Left ventricle myocardium inferior (tissue), 1 donor: ENCODE data around the gene BOD1. TPM values are rescaled to one million over a fixed set of nuclear protein-coding genes. Genes with fewer than 3 reads are reported as not detected.

Source experiments
- DNase-seq: peaks from one replicate; pipeline ENCODE4 v3.0.0-alpha.2; 2020
- H3K27ac ChIP-seq: fragments of 200-600 bp; replicated peaks from 2 replicates; pipeline ENCODE4 v1.8.0; 2021
- H3K27me3 ChIP-seq: fragments of 200-600 bp; 2 replicates; pipeline ENCODE4 v1.8.0; 2021; ENCODE audit warnings: low read depth
- H3K36me3 ChIP-seq: fragments of 200-600 bp; 2 replicates; pipeline ENCODE4 v1.8.0; 2021
- H3K4me1 ChIP-seq: fragments of 200-600 bp; 2 replicates; pipeline ENCODE4 v1.8.0; 2021
- H3K4me3 ChIP-seq: fragments of 200-600 bp; 2 replicates; pipeline ENCODE4 v1.8.0; 2021; ENCODE audit warnings: mild to moderate bottlenecking, moderate library complexity
- H3K9me3 ChIP-seq: fragments of 200-600 bp; replicated peaks from 2 replicates; pipeline ENCODE4 v1.8.0; 2021
- intact Hi-C: fragments of 100-400 bp; cut with micrococcal nuclease; formaldehyde crosslinking; loops from one replicate; pipeline ENCODE4 v1.11.0; 2022
- total RNA-seq: library from RNA; stranded (reverse); fragmentation: NEBNext Ultra II Directional; extraction: Animal tissue kit (Norgen Biotek cat#: 25700); gene quantifications from one replicate; pipeline ENCODE4 v1.2.1, GENCODE V29; 2021
- TF ChIP-seq, protein P1 (sequence below): fragments of 200-600 bp; IDR thresholded peaks from 2 replicates; pipeline ENCODE4 v1.8.0; 2021; ENCODE audit warnings: antibody characterized with exemption, mild to moderate bottlenecking, borderline replicate concordance
- donor health status: DM: no; HTN: yes; CAD: no; lungs with severe emphysema.

Gene BOD1
- total RNA-seq, 1 donor from 2014 or later: 48.7 TPM

DNA sequence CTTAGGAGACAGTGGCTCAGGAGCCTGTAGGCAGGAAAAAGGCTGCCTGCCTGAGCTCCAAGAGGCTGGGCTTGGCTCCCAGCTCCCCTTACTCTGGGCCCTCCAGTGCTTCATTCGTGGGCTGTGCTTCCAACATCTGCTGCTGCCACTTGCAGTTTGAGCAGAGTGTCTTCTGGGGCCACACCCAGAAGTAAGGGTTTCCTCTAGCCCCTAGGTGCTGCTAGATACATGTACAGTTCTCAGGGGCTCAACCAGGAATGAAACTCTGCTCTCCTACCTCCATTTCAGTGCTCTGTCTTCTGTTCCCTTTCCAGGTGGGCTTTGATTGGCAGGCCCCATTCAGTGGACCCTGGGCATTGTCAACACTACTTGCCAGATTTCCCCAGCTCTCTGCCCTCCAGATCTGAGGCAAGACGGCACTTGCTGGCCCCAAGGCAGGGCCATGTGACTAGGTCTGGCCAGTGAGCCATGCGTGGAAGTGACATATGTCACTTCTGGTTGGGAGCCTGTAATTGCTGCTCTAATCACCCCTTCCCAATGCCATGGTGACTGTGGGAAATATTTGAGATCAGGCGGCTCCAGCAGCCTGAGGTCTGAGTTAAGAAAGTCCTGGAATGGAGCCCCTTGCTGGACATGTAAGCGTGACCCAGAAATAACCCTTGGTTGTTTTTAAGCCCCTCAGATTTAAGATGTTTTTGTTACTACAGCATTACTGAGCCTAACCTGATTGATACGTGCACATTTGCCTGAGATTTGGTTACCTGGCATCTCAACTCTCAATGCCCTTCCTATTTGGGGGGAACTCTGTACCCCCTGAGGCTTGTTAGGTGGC is 9.4 kb upstream of the BOD1 start:
- TF ChIP-seq, protein P1, sequence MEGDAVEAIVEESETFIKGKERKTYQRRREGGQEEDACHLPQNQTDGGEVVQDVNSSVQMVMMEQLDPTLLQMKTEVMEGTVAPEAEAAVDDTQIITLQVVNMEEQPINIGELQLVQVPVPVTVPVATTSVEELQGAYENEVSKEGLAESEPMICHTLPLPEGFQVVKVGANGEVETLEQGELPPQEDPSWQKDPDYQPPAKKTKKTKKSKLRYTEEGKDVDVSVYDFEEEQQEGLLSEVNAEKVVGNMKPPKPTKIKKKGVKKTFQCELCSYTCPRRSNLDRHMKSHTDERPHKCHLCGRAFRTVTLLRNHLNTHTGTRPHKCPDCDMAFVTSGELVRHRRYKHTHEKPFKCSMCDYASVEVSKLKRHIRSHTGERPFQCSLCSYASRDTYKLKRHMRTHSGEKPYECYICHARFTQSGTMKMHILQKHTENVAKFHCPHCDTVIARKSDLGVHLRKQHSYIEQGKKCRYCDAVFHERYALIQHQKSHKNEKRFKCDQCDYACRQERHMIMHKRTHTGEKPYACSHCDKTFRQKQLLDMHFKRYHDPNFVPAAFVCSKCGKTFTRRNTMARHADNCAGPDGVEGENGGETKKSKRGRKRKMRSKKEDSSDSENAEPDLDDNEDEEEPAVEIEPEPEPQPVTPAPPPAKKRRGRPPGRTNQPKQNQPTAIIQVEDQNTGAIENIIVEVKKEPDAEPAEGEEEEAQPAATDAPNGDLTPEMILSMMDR: peak; percentile 38
- peak overlapping the region; percentile 39 for H3K27ac ChIP-seq
- H3K4me3 ChIP-seq: no peak overlapping the region
- H3K9me3 ChIP-seq: no peaks in the 10 kb centered on the region
- H3K27me3 ChIP-seq: no peaks in the 10 kb centered on the region
- DNase-seq: no peak
- intact Hi-C loops: no loop called here
- no peaks in the 10 kb centered on the region for H3K36me3 ChIP-seq
- peaks cover 16% of the 10 kb centered on the region for H3K4me1 ChIP-seq

DNA sequence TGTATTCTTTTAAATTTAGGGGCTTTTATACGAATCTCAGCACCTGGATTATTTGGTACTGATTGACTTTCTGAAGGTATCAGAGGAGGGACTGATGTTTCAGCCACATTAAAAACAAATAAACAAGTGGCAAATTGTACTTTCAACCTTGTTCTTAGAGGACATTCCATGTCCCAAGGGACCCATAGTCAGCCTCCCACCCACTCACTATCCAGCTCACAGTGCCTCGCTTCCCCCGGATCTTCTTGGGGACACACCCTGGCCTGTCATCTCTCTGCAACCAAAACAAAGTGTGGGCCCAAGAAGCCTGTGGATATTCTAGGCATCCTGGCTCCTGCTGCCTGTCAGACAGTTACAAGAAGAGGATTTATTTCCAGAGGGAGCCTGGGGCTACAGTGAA is 8.8 kb upstream of the BOD1 start:
- H3K36me3 ChIP-seq: no peaks in the 10 kb centered on the region
- intact Hi-C loops: no loop called here

DNA sequence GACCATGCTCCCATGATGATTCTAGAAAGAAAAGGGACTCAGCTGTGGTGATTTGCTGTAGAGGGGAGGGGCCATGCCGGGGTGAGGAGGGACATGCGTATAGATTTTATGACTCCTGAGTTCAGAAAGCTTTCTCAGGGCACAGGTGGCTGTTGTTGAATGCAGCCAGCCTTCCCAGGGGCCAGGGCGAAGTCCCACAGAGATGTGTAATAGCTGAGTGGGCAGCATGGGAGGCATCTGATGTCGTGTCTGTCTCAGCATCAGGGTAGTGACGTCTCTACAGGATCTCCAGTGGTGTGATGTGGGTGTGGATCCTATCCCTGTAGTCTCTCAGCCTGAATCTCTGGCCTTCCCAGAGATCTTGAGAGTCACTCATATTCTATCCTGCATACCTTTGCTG is 7.8 kb upstream of the BOD1 start:
- no peak for DNase-seq
- intact Hi-C loops: no loop called here
- Histone ChIP-seq H3K4me3 (no peak overlapping the region), H3K4me1 (peaks cover 16% of the 10 kb centered on the region), H3K9me3 (no peaks in the 10 kb centered on the region), H3K27me3 (no peaks in the 10 kb centered on the region), H3K36me3 (no peaks in the 10 kb centered on the region), H3K27ac (no peak overlapping the region)
- TF ChIP-seq, protein P1: no peak

More for the DNA sequence above, 8.8 kb upstream of the BOD1 start:
- TF ChIP-seq, protein P1: no peak
- Histone ChIP-seq H3K27ac (peak overlapping the region; percentile 39), H3K4me3 (no peak overlapping the region), H3K9me3 (no peaks in the 10 kb centered on the region), H3K27me3 (no peaks in the 10 kb centered on the region), H3K4me1 (peaks cover 16% of the 10 kb centered on the region)
- DNase-seq: no peak

DNA sequence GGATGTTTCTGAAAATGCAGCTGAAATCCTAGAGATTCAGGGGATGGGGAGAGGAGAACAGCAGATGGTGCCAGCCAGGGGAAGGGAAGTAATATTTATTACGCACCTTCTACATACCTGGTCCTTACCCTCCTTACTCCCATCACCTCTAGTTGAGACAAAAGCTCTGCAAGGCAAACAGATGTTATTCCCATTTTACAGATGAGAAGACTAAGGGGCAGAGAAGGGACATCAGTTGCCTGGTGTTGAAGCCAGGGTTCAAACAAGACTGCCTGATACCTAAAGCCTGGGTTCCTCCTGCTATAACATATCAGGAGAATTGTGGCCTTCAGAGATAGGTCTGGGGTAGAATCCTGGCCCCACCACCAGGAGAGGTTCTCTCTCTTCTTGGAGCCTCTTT is 7.3 kb upstream of the BOD1 start:
- TF ChIP-seq, protein P1: no peak
- Histone ChIP-seq H3K4me1 (peaks cover 16% of the 10 kb centered on the region), H3K27ac (no peak overlapping the region), H3K4me3 (no peak overlapping the region), H3K36me3 (no peaks in the 10 kb centered on the region), H3K9me3 (no peaks in the 10 kb centered on the region), H3K27me3 (no peaks in the 10 kb centered on the region)
- DNase-seq: no peak
- intact Hi-C loops: no loop called here

DNA sequence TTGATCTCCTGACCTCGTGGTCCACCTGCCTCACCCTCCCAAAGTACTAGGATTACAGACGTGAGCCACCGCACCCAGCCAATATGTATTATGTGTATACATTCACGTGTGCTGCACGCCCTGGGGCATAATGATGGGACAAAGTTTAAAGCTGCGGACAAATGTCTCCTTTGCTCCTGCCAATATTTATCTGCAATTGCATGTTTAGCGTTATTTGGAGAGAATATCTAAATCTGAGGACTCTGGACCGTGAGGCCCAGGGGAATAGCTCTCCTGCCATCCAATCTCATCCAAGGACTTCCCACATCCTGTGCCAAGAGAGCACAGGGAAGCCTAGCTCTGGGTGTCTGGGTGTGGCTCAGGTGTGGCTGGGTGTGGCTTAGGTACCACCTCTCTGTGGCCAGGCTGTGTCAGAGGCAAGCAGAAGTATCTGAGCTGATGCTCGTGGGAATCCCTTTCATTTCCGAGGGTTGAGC is 6.9 kb upstream of the BOD1 start:
- Histone ChIP-seq H3K27me3 (no peaks in the 10 kb centered on the region), H3K36me3 (no peaks in the 10 kb centered on the region), H3K4me1 (peaks cover 16% of the 10 kb centered on the region), H3K9me3 (no peaks in the 10 kb centered on the region), H3K4me3 (no peak overlapping the region), H3K27ac (no peak overlapping the region)
- DNase-seq: no peak
- TF ChIP-seq, protein P1: no peak
- intact Hi-C loops: no loop called here
